Left kidney (tissue), 2 donors: ENCODE measurements around the gene SEMA5A. TPM values are rescaled to one million over a fixed set of nuclear protein-coding genes. Genes with fewer than 3 reads are reported as not detected.

ENCODE experiments used
- DNase-seq: peaks from one replicate; pipeline ENCODE4 v3.0.0-alpha.2; 2013
- polyA plus RNA-seq: library from polyadenylated mRNA; unstranded; fragments of 120-200 nt; gene quantifications from one replicate; pipeline ENCODE4 v1.2.1, GENCODE V29; 2013; ENCODE audit not compliant: insufficient read length

Gene SEMA5A
- polyA plus RNA-seq, 1 donor: 46.3 TPM

- DNase-seq: no peak
Observed at GRCh38 chr5:9015937-9016270, 530.0 kb downstream of the SEMA5A start.

- DNase-seq: no peak
Observed at GRCh38 chr5:9015260-9015936, 530.5 kb downstream of the SEMA5A start.

GRCh38 chr5:9013147-9013546 lies 532.7 kb downstream of the SEMA5A start:
- DNase-seq: no peak

GRCh38 chr5:9009931-9010651 lies 535.8 kb downstream of the SEMA5A start:
- no peak for DNase-seq

- no peak for DNase-seq
Observed at GRCh38 chr5:8997542-8998070, 548.3 kb downstream of the SEMA5A start.

GRCh38 chr5:8993031-8993430 lies 552.8 kb downstream of the SEMA5A start:
- no peak for DNase-seq

Other genes starting within 250 kb of the SEMA5A start
- 0.42 TPM for gene TAS2R1, start 84.3 kb upstream of the SEMA5A start, polyA plus RNA-seq